ENCODE results near the gene PON2. TPM values are rescaled to one million over a fixed set of nuclear protein-coding genes. Genes with fewer than 3 reads are reported as not detected.
A peak's percentile ranks its signal among the peaks of the same experiment; 100 is the strongest.

Gene PON2
- total and polyA plus RNA-seq, 10 donors, result 7.6 to 56.8 (median 32.7) TPM

DNA sequence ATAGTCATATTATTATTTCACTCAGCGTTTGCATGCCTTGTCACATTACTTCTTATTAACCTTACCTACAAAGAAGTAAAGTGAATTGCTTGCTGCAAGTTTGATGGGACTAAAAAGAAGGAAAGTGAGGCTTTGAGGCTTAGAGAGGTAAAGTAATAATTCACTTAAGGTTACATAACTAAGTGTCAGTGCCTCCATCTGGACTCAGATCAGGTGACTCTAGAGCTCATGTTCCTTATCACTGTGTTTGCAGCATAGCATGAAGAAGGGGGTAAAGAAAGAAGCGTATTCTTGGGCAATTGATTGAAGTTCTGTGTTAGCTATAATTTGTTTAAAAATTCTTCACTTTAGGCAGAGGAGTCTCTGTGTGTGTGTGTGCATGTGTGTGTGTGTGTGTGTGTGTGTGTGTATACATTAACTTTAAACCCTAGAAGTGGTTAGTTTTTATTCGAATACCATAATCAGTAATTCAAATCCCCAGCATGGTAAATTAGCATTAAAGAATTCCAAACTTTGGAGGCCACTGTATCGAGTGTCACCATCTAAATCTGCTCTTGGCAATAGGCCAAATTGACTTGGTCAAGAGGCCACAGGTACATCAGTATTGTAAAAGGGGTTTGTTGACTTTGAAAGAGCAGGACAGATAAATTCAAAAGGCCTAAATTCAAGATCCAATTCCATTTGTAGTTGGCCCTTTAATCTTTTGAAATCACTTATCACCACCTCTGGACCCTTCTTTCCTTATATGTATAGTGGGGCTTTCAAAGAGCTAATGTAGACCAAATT lies 36.5 kb downstream of the PON2 start:
- Histone ChIP-seq H3K36me3 (no peaks in the 10 kb centered on the region), H3K9me3 (no peaks in the 10 kb centered on the region), H3K27ac (no peak overlapping the region), H3K27me3 (replicated peaks in 1 of 7) (peaks cover 0 to 40% (median 12%) of the 10 kb centered on the region in 7 donors), H3K4me3 (no peak overlapping the region), H3K4me1 (peaks cover 0 to 12% (median 7%) of the 10 kb centered on the region in 6 donors)
- TF ChIP-seq POLR2A (IDR thresholded peaks at IDR 0.05) (no peak), POLR2AphosphoS5 (IDR thresholded peaks at IDR 0.05) (no peak)
- TF ChIP-seq, protein P1, sequence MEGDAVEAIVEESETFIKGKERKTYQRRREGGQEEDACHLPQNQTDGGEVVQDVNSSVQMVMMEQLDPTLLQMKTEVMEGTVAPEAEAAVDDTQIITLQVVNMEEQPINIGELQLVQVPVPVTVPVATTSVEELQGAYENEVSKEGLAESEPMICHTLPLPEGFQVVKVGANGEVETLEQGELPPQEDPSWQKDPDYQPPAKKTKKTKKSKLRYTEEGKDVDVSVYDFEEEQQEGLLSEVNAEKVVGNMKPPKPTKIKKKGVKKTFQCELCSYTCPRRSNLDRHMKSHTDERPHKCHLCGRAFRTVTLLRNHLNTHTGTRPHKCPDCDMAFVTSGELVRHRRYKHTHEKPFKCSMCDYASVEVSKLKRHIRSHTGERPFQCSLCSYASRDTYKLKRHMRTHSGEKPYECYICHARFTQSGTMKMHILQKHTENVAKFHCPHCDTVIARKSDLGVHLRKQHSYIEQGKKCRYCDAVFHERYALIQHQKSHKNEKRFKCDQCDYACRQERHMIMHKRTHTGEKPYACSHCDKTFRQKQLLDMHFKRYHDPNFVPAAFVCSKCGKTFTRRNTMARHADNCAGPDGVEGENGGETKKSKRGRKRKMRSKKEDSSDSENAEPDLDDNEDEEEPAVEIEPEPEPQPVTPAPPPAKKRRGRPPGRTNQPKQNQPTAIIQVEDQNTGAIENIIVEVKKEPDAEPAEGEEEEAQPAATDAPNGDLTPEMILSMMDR (IDR thresholded peaks at IDR 0.05 in 8 of 11, conservative IDR thresholded peaks at IDR 0.05 in 3 of 11), result no peak
- DNase-seq, result no peak
- WGBS, 5 donors, result 86 to 96% (median 92%) methylated on average over 4 of the region's 4 CpGs
- intact Hi-C loops (cut with DNase I; ENCODE audit: low total_unique reads), result no loop called here

DNA sequence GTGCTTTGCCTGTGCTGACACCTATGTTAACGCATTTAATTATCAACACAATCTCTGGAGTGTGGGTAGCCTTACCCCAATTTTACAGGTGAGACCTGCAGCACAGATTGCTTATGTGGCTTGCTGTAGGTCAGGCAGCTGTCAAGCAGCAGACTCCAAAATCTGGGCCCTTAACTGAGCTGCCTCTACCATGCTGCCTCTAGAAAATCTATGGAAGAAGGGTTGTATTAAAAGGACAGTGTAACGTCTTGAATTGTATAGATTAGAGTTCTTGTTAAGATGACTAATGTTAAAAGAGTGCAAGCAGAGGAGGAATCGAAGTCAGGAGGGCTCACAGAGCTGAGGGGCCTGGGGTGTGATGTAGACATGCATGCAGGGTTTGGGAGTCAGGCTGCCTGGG lies 37.4 kb downstream of the PON2 start:
- peaks cover 0 to 41% (median 12%) of the 10 kb centered on the region in 7 donors for H3K27me3 ChIP-seq (replicated peaks in 1 of 7)
- no peak for DNase-seq
- H3K36me3 ChIP-seq, result no peaks in the 10 kb centered on the region
- no peaks in the 10 kb centered on the region for H3K9me3 ChIP-seq
- intact Hi-C loops (cut with DNase I; ENCODE audit: low total_unique reads), result no loop called here
- TF ChIP-seq, protein P1 (IDR thresholded peaks at IDR 0.05 in 8 of 11, conservative IDR thresholded peaks at IDR 0.05 in 3 of 11), result no peak
- TF ChIP-seq POLR2A (IDR thresholded peaks at IDR 0.05), result no peak
- no peak for TF ChIP-seq POLR2AphosphoS5 (IDR thresholded peaks at IDR 0.05)
- no peak overlapping the region for H3K27ac ChIP-seq
- no peak overlapping the region for H3K4me3 ChIP-seq
- WGBS, 5 donors, result 81 to 94% (median 88%) methylated on average over 3 of the region's 3 CpGs
- peaks cover 0 to 12% (median 7%) of the 10 kb centered on the region in 6 donors for H3K4me1 ChIP-seq

DNA sequence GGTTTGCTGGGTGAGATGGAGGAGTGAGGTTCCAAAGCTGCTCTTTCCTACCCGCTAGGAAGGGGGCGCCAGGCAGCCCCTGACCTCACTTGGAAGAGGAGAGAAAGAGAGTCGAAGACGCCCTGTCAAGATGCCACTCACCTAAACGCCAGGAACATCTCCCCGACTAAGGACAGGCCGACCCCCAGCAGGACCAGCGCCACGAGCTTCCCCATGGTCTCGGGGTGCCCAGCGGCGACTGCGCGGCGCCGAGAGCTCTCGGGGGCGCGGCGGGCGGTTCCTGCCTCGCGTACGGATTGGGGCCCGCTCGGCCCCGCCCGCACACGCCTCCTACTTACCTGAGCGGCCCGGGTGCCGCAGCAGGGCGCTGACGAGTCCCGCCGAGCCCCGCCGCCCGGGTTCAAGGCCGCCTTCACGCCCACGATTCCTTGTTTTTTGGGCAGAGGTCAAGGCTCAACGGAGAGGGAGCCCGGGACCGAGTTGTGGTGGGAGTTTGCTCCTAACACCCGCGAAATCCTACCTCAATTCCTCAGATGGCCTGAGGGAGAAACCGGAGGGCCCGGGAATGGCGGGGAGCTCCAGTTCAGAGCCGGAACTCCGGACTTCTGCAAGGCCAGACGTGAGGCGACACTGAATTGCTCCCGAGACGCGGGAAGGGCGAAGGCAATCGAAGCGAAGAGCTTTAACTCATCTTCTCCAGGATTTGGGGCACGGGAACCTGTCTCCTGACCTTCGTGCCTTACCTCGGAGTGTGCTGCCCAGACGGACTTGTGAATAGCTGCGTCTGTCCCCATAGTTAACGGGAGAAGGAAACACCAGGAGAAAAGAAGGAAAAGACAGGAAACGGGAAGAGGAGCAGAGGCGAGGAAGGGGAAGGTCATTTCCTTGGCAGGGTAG lies 38.4 kb downstream of the PON2 start, which contains the start of gene PON3:
TSS of gene PON3 (minus strand) at position 240 of the 897 bp plus-strand sequence. CDS start at position 215, 25 bp downstream.
- H3K27me3 ChIP-seq (replicated peaks in 1 of 7), result peaks cover 0 to 41% (median 12%) of the 10 kb centered on the region in 7 donors
- DNase-seq, result peak; percentile 72
- WGBS, 5 donors, result 8 to 17% (median 12%) methylated on average over 54 to 68 of the region's 68 CpGs
- no peak within 1 kb of the TSS for H3K27ac ChIP-seq
- TF ChIP-seq POLR2AphosphoS5 (IDR thresholded peaks at IDR 0.05), result peak in 1 of 3 donors; percentile 26
- TF ChIP-seq, protein P1 (IDR thresholded peaks at IDR 0.05 in 8 of 11, conservative IDR thresholded peaks at IDR 0.05 in 3 of 11), result peak in 3 of 11 experiments; percentile 10 to 26 (median 15)
- no peak for TF ChIP-seq POLR2A (IDR thresholded peaks at IDR 0.05)
- H3K36me3 ChIP-seq, result no peaks in the 10 kb centered on the region
- no peaks in the 10 kb centered on the region for H3K9me3 ChIP-seq
- peak within 1 kb of the TSS; percentile 28 to 67 (median 36) for H3K4me3 ChIP-seq
- peaks cover 0 to 12% (median 7%) of the 10 kb centered on the region in 6 donors for H3K4me1 ChIP-seq
- intact Hi-C loops (cut with DNase I; ENCODE audit: low total_unique reads), result no loop called here

Measured in spleen (tissue), 11 donors.